ENCODE data around the gene VKORC1. TPM values are rescaled to one million over a fixed set of nuclear protein-coding genes. Genes with fewer than 3 reads are reported as not detected.

The VKORC1 gene
- total and polyA plus RNA-seq, 2 of the 4 experiments (the other 2 are of a cell fraction), result 65.2 to 317 TPM

DNA sequence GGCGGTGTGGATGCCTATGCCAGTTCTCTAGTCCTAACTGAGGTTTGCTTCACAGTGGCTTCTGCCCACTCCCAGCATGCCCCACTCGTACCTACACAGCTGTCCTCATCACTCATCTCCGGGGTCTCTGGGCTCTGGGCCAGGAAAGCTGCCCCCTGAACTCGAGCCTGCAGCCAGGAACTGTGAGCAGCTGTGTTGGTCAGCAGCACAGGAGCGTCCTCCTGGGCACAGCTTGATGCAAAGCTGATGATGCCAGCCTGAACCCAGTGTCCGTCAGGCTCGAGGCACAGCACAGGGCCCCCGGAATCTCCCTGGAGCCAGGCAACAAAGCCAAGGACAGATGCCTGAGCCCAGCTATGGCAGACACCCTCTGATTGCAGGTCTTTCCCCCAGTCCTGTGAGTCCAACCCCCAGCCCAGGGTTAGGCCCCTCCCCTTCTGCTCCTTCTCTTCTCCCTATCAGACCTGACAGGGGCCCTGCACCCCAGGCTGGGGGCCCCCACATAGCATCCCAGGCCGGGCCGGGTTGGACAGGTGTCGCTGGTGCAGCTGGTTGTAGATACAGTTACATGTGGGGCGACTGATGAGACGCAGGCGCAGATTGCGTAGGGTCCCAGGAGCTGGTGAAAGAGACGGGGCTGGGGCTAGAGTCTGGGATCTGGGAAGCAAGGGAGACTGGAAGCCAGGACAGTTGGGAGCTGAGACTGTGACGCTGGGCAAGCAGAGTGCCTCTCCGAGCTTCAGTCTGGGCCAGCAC lies 8.5 kb downstream of the VKORC1 start:
- H3K4me3 ChIP-seq (ENCODE audit: insufficient read depth, low read depth, low read length), result no peak overlapping the region
- no peak overlapping the region for H2AK9ac ChIP-seq (replicated peaks; ENCODE audit: low read depth, low read length, poor library complexity)
- dilution Hi-C loops (cut with HindIII; ENCODE audit: low sequenced_read_pairs, unreplicated experiment), result no loop called here
- in situ Hi-C loops (cut with MboI; ENCODE audit: low sequenced_read_pairs), result loop anchor here (10.0 kb wide), 1 partner anchor 101 kb away; the partner anchor contains the start of gene HSD3B7
- H2BK15ac ChIP-seq (ENCODE audit: low read depth, low read length), result no peak overlapping the region
- no peak overlapping the region for H3K27ac ChIP-seq (ENCODE audit: insufficient read depth, low read length)
- TF ChIP-seq MAFK (IDR thresholded peaks at IDR 0.05; ENCODE audit: low read depth, low read length) (no peak), USF2 (IDR thresholded peaks at IDR 0.05; ENCODE audit: low read depth, low read length) (no peak), MXI1 (IDR thresholded peaks at IDR 0.05; ENCODE audit: borderline replicate concordance, low read depth, low read length) (no peak), CEBPB (IDR thresholded peaks at IDR 0.05; ENCODE audit: low read depth, low read length) (no peak), RFX5 (IDR thresholded peaks at IDR 0.05; ENCODE audit: low read depth, low read length) (no peak), SMC3 (IDR thresholded peaks at IDR 0.05; ENCODE audit: low read depth, low read length) (no peak), CHD1 (IDR thresholded peaks at IDR 0.05; ENCODE audit: low read depth, low read length) (no peak), RAD21 (IDR thresholded peaks at IDR 0.05; ENCODE audit: low read length) (no peak), BHLHE40 (IDR thresholded peaks at IDR 0.05; ENCODE audit: low read depth, low read length) (no peak), NFE2L2 (IDR thresholded peaks at IDR 0.05; ENCODE audit: low read depth, low read length) (no peak), POLR2A (IDR thresholded peaks at IDR 0.05; ENCODE audit: low read depth, low read length) (no peak)
- peaks cover 15% of the 10 kb centered on the region for H4K20me1 ChIP-seq (ENCODE audit: insufficient read depth, low read length)
- WGBS, 2 experiments (ENCODE audit: extremely low coverage in 2 of 2, insufficient read length in 1 of 2), result 78% methylated on average over 13 of the region's 18 CpGs; no CpG with 5 or more reads in 1 of the 2 experiments
- no peak overlapping the region for H3K23ac ChIP-seq (ENCODE audit: low read depth, low read length)
- H3K36me3 ChIP-seq (ENCODE audit: control insufficient read depth, insufficient read depth, low read length), result peaks cover 62% of the 10 kb centered on the region
- no peaks in the 10 kb centered on the region for H3K9me3 ChIP-seq (ENCODE audit: control insufficient read depth, insufficient read depth, low read length)
- no peak overlapping the region for H2AK5ac ChIP-seq (ENCODE audit: low read depth, low read length)
- H2BK120ac ChIP-seq (ENCODE audit: low read depth, low read length), result no peak overlapping the region
- ChIA-PET CTCF (interaction anchor here (1.2 kb wide), 1 partner anchor 14 kb away, joined by 4 read pairs; no protein-coding TSS in a partner anchor), POLR2A (ENCODE audit: unreplicated experiment) (interaction anchor here (1.0 kb wide), 1 partner anchor 13 kb away, joined by 3 read pairs; the partner anchor contains the start of gene ZNF668)
- no peak for ATAC-seq (ENCODE audit: low read depth)
- no peak overlapping the region for H2BK5ac ChIP-seq (ENCODE audit: low read depth, low read length, poor library complexity, severe bottlenecking)
- H3K9ac ChIP-seq (ENCODE audit: low read depth, low read length), result no peak overlapping the region
- no peaks in the 10 kb centered on the region; the same call in 1 of the 2 replicates for H3K4me1 ChIP-seq (ENCODE audit: control insufficient read depth, insufficient read depth, low read length)
- DNase-seq, result no peak
- no peak overlapping the region for H4K8ac ChIP-seq (ENCODE audit: low read depth in 2 of 2, low read length in 2 of 2)
- no peak overlapping the region for H3K56ac ChIP-seq (ENCODE audit: extremely low read depth, insufficient read depth, low read length)
- intact Hi-C loops (cut with micrococcal nuclease), result no loop called here
- no peak overlapping the region for H3K18ac ChIP-seq (ENCODE audit: low read depth, low read length)
- H2BK20ac ChIP-seq (ENCODE audit: low read depth, low read length), result no peak overlapping the region
- no peak overlapping the region for H2AFZ ChIP-seq (replicated peaks; ENCODE audit: low read length, poor library complexity)
- no peak overlapping the region for H3K4me2 ChIP-seq (ENCODE audit: low read depth, low read length)
- peaks cover 4% of the 10 kb centered on the region for H3K9me1 ChIP-seq (ENCODE audit: insufficient read depth, low read length)
- H4K5ac ChIP-seq (ENCODE audit: low read depth, low read length), result no peak overlapping the region
- no peak overlapping the region for H4K91ac ChIP-seq (ENCODE audit: insufficient read depth, low read depth, low read length)
- peaks cover 17 to 54% of the 10 kb centered on the region in 2 experiments for H3K79me1 ChIP-seq (ENCODE audit: low read depth in 1 of 2, low read length in 2 of 2)
- no TSS peak for BruUV-seq (replicated peaks)
- no peak overlapping the region for H3K14ac ChIP-seq (replicated peaks; ENCODE audit: low read depth, low read length)
- no peak overlapping the region for H3K4ac ChIP-seq (ENCODE audit: low read depth, low read length)
- no peaks in the 10 kb centered on the region for H3K27me3 ChIP-seq (ENCODE audit: control insufficient read depth, insufficient read depth, low read length)
